Measurements from ENCODE around the gene TAOK2.
"Not testable (repeated sequence)": the region's sequence is repeated elsewhere in the genome, so short reads cannot be mapped to it uniquely, and the experiment has no call there.

The TAOK2 gene

GRCh38 chr16:30003670-30004423 lies 30.2 kb downstream of the TAOK2 start:
- DNase-seq (ENCODE audit: low spot score) = no peak

- DNase-seq (ENCODE audit: low spot score) = no peak
Observed at GRCh38 chr16:30004424-30004776, 30.7 kb downstream of the TAOK2 start.

- DNase-seq (ENCODE audit: low spot score) = no peak
Observed at GRCh38 chr16:30004811-30005242, 31.2 kb downstream of the TAOK2 start.

- DNase-seq (ENCODE audit: low spot score) = peak; percentile 48
Observed at GRCh38 chr16:30005341-30006094, 31.9 kb downstream of the TAOK2 start.

GRCh38 chr16:30006095-30006473 lies 32.4 kb downstream of the TAOK2 start:
- no peak for DNase-seq (ENCODE audit: low spot score)

- no peak for DNase-seq (ENCODE audit: low spot score)
Observed at GRCh38 chr16:30006659-30007377, 33.1 kb downstream of the TAOK2 start.

GRCh38 chr16:30007378-30007895 lies 33.8 kb downstream of the TAOK2 start:
- DNase-seq (ENCODE audit: low spot score) = no peak

- no peak for DNase-seq (ENCODE audit: low spot score)
Observed at GRCh38 chr16:30009085-30009862, 35.6 kb downstream of the TAOK2 start.

GRCh38 chr16:30009990-30010843 lies 36.5 kb downstream of the TAOK2 start:
- DNase-seq (ENCODE audit: low spot score) = no peak

GRCh38 chr16:30010844-30011713 lies 37.4 kb downstream of the TAOK2 start, which contains the start of gene DOC2A:
Gene DOC2A (minus strand): TSS chr16:30011027. CDS start chr16:30010222, 805 bp downstream.
- no peak for DNase-seq (ENCODE audit: low spot score)

GRCh38 chr16:30011714-30012504 lies 38.2 kb downstream of the TAOK2 start:
- no peak for DNase-seq (ENCODE audit: low spot score)

GRCh38 chr16:30012598-30012997 lies 38.9 kb downstream of the TAOK2 start:
- not testable (repeated sequence) for DNase-seq (ENCODE audit: low spot score)

GRCh38 chr16:30015450-30015849 lies 41.8 kb downstream of the TAOK2 start:
- DNase-seq (ENCODE audit: low spot score) = not testable (repeated sequence)

- DNase-seq (ENCODE audit: low spot score) = no peak
Observed at GRCh38 chr16:30016555-30017276, 43.0 kb downstream of the TAOK2 start.

GRCh38 chr16:30017277-30017656 lies 43.6 kb downstream of the TAOK2 start:
- DNase-seq (ENCODE audit: low spot score) = no peak

- DNase-seq (ENCODE audit: low spot score) = not testable (repeated sequence)
Observed at GRCh38 chr16:30017937-30018336, 44.3 kb downstream of the TAOK2 start.

- no peak for DNase-seq (ENCODE audit: low spot score)
Observed at GRCh38 chr16:30018731-30019158, 45.1 kb downstream of the TAOK2 start.

GRCh38 chr16:30022887-30023286 lies 49.2 kb downstream of the TAOK2 start, which contains the start of gene C16orf92:
Gene C16orf92 (plus strand): TSS chr16:30023198. CDS start chr16:30023341, 143 bp downstream.
- no peak for DNase-seq (ENCODE audit: low spot score)

Measured in kidney capillary endothelial cell (primary cell).